ENCODE measurements around the gene SMPX.

- no peak for TF ChIP-seq CTCF (IDR thresholded peaks at IDR 0.05; ENCODE audit: low read length)
- no peak for TF ChIP-seq EZH2 (IDR thresholded peaks at IDR 0.05; ENCODE audit: borderline replicate concordance, low read length)
Measured at GRCh38 chrX:21699136-21699535, 58.8 kb downstream of the SMPX start.

All from OCI-LY1 (cell line).